PC-3 (cell line): Measurements from ENCODE around the gene ADCY5.

Source experiments
- CTCF ChIP-seq: fragments of 300-600 bp; sonication (generic); conservative IDR thresholded peaks from 2 replicates; pipeline ENCODE4 v1.5.1; 2017; ENCODE audit warnings: antibody characterized with exemption, low read depth, mild to moderate bottlenecking, low read length
- EZH2 ChIP-seq: fragments of 300-600 bp; sonication (generic); IDR thresholded peaks from one replicate; pipeline ENCODE4 v1.6.1; 2017; ENCODE audit warnings: antibody characterized with exemption, mild to moderate bottlenecking, low read length; ENCODE audit not compliant: unreplicated experiment

GRCh38 chr3:123442908-123443307 is 6.0 kb downstream of the ADCY5 start:
- no peak for TF ChIP-seq EZH2
- no peak for TF ChIP-seq CTCF
